Esophagus muscularis mucosa (tissue), 3 donors: ENCODE results near the gene SPARC.

Experiments used
- CTCF ChIP-seq, 3 experiments: fragments of 200-600 bp in 2 of 3; fragments of 450-650 bp in 1 of 3; sonication (generic) in 2 of 3; IDR thresholded peaks; one replicate each; pipeline ENCODE4 v1.5.1; 2017 to 2019; ENCODE audit warnings: antibody characterized with exemption in 3 of 3, mild to moderate bottlenecking in 2 of 3, moderate library complexity in 1 of 3
- POLR2A ChIP-seq: fragments of 450-650 bp; IDR thresholded peaks from one replicate; pipeline ENCODE4 v1.6.1; 2017; ENCODE audit warnings: antibody characterized with exemption, moderate library complexity, mild to moderate bottlenecking, low read depth

GRCh38 chr5:151656311-151656710 lies 30.4 kb downstream of the SPARC start:
- no peak for TF ChIP-seq CTCF (IDR thresholded peaks at IDR 0.05)
- TF ChIP-seq POLR2A, result no peak
